Sigmoid colon (tissue), 7 donors: Measurements from ENCODE around the gene KRT74. TPM values are rescaled to one million over a fixed set of nuclear protein-coding genes. Genes with fewer than 3 reads are reported as not detected.
A peak's percentile ranks its signal among the peaks of the same experiment; 100 is the strongest.
"Not testable (repeated sequence)": the region's sequence is repeated elsewhere in the genome, so short reads cannot be mapped to it uniquely, and the experiment has no call there.

ENCODE experiments used
- DNase-seq: peaks from one replicate; pipeline ENCODE4 v3.0.0-alpha.2; 2019
- H3K27ac ChIP-seq, 4 donors: fragments of 200-600 bp; sonication (generic); one replicate each; pipeline ENCODE4 v1.5.1; 2016 to 2019; ENCODE audit warnings: mild to moderate bottlenecking in 1 of 4
- H3K27me3 ChIP-seq, 3 donors: fragments of 200-600 bp; sonication (generic); one replicate each; pipeline ENCODE4 v1.5.1; 2019; ENCODE audit warnings: mild to moderate bottlenecking in 1 of 3
- H3K36me3 ChIP-seq, 4 donors: fragments of 200-600 bp; sonication (generic); one replicate each; pipeline ENCODE4 v1.5.1; 2016 to 2019
- H3K4me1 ChIP-seq, 4 donors: fragments of 200-600 bp; sonication (generic); one replicate each; pipeline ENCODE4 v1.5.1; 2017 to 2019
- H3K4me3 ChIP-seq, 4 donors: fragments of 200-600 bp; sonication (generic); one replicate each; pipeline ENCODE4 v1.5.1; 2017 to 2019; ENCODE audit warnings: mild to moderate bottlenecking in 2 of 4, moderate library complexity in 1 of 4
- H3K9me3 ChIP-seq, 4 donors: fragments of 200-600 bp in 3 of 4; sonication (generic) in 3 of 4; one replicate each; pipeline versions ENCODE4 v1.5.1 to v1.6.1; 2013 to 2019
- EP300 ChIP-seq, 4 donors: sonication (generic); formaldehyde crosslinking; IDR thresholded peaks; one replicate each; pipeline ENCODE4 v1.6.1; 2017; ENCODE audit warnings: antibody characterized with exemption in 4 of 4
- POLR2A ChIP-seq, 2 donors: fragments of 450-650 bp; IDR thresholded peaks; one replicate each; pipeline ENCODE4 v1.6.1; 2016; ENCODE audit warnings: antibody characterized with exemption in 2 of 2, mild to moderate bottlenecking in 2 of 2, moderate library complexity in 2 of 2
- POLR2AphosphoS5 ChIP-seq, 4 donors: sonication (generic); formaldehyde crosslinking; IDR thresholded peaks; one replicate each; pipeline ENCODE4 v1.6.1; 2017; ENCODE audit warnings: antibody characterized with exemption in 4 of 4
- WGBS, 2 donors: extraction: QIAGEN DNeasy Blood & Tissue Kit; methylation state at CpG; one replicate each; pipeline ENCODE4 v1.1.7; 2013; 5-methylcytosine and 5-hydroxymethylcytosine counted together
- intact Hi-C: fragments of 100-400 bp; cut with DNase I; formaldehyde crosslinking; loops from one replicate; pipeline ENCODE4 v1.15.1; 2023
- polyA plus RNA-seq, 3 donors: library from polyadenylated mRNA; stranded (reverse); fragments of 200-250 nt; gene quantifications; one replicate each; pipeline ENCODE4 v1.2.3, GENCODE V29; 2013
- total RNA-seq, 4 donors: library from RNA; depleted of rRNA; stranded (reverse); fragments of >200 nt; gene quantifications; one replicate each; pipeline ENCODE4 v1.1.0, GENCODE V29; 2016
- TF ChIP-seq, protein P1 (sequence below), 4 experiments: fragments of 450-650 bp in 3 of 4; fragments of 200-600 bp in 1 of 4; IDR thresholded peaks; one replicate each; pipeline ENCODE4 v1.5.1; 2016 to 2019; ENCODE audit warnings: antibody characterized with exemption in 4 of 4, mild to moderate bottlenecking in 3 of 4, moderate library complexity in 2 of 4
- donor health status: healthy with polysubstance abuse.
- donor health status: Bipolar disorder and iron deficiency.
- donor health status: healthy.

The KRT74 gene
- total and polyA plus RNA-seq, 7 donors, result not detected

GRCh38 chr12:52600475-52600874, 26.8 kb upstream of the KRT74 start:
- DNase-seq, result no peak
- TF ChIP-seq EP300 (IDR thresholded peaks at IDR 0.05) (no peak), POLR2A (IDR thresholded peaks at IDR 0.05) (no peak), POLR2AphosphoS5 (IDR thresholded peaks at IDR 0.05) (no peak)
- TF ChIP-seq, protein P1, sequence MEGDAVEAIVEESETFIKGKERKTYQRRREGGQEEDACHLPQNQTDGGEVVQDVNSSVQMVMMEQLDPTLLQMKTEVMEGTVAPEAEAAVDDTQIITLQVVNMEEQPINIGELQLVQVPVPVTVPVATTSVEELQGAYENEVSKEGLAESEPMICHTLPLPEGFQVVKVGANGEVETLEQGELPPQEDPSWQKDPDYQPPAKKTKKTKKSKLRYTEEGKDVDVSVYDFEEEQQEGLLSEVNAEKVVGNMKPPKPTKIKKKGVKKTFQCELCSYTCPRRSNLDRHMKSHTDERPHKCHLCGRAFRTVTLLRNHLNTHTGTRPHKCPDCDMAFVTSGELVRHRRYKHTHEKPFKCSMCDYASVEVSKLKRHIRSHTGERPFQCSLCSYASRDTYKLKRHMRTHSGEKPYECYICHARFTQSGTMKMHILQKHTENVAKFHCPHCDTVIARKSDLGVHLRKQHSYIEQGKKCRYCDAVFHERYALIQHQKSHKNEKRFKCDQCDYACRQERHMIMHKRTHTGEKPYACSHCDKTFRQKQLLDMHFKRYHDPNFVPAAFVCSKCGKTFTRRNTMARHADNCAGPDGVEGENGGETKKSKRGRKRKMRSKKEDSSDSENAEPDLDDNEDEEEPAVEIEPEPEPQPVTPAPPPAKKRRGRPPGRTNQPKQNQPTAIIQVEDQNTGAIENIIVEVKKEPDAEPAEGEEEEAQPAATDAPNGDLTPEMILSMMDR (IDR thresholded peaks at IDR 0.05), result no peak

GRCh38 chr12:52600071-52600470, 26.4 kb upstream of the KRT74 start:
- no peaks in the 10 kb centered on the region for H3K4me1 ChIP-seq
- TF ChIP-seq, protein P1 (IDR thresholded peaks at IDR 0.05), result no peak
- TF ChIP-seq POLR2AphosphoS5 (IDR thresholded peaks at IDR 0.05) (no peak), EP300 (IDR thresholded peaks at IDR 0.05) (no peak), POLR2A (IDR thresholded peaks at IDR 0.05) (no peak)
- no peak for DNase-seq
- no peak overlapping the region for H3K4me3 ChIP-seq
- H3K36me3 ChIP-seq, result no peaks in the 10 kb centered on the region
- intact Hi-C loops, result no loop called here
- H3K9me3 ChIP-seq, result no peaks in the 10 kb centered on the region
- 27 to 60% methylated on average over 2 of the region's 2 CpGs for WGBS, 2 donors
- peaks cover 9 to 41% (median 24%) of the 10 kb centered on the region in 3 donors for H3K27me3 ChIP-seq
- H3K27ac ChIP-seq, result no peak overlapping the region

More at GRCh38 chr12:52600475-52600874, 26.8 kb upstream of the KRT74 start:
- H3K27ac ChIP-seq, result no peak overlapping the region
- H3K4me1 ChIP-seq, result no peaks in the 10 kb centered on the region
- H3K4me3 ChIP-seq, result no peak overlapping the region
- H3K36me3 ChIP-seq, result no peaks in the 10 kb centered on the region
- H3K27me3 ChIP-seq, result peaks cover 9 to 41% (median 24%) of the 10 kb centered on the region in 3 donors
- intact Hi-C loops, result no loop called here
- WGBS, 2 donors, result 84 to 88% methylated on average over 12 of the region's 12 CpGs
- H3K9me3 ChIP-seq, result no peaks in the 10 kb centered on the region

GRCh38 chr12:52598966-52599365, 25.3 kb upstream of the KRT74 start:
- intact Hi-C loops, result no loop called here
- WGBS, 2 donors, result 88 to 92% methylated on average over 5 of the region's 5 CpGs
- Histone ChIP-seq H3K27ac (no peak overlapping the region), H3K4me1 (no peaks in the 10 kb centered on the region), H3K27me3 (peaks cover 9 to 41% (median 24%) of the 10 kb centered on the region in 3 donors), H3K9me3 (no peaks in the 10 kb centered on the region), H3K4me3 (no peak overlapping the region), H3K36me3 (no peaks in the 10 kb centered on the region)
- no peak for TF ChIP-seq POLR2AphosphoS5 (IDR thresholded peaks at IDR 0.05)
- TF ChIP-seq, protein P1 (IDR thresholded peaks at IDR 0.05), result no peak
- no peak for TF ChIP-seq EP300 (IDR thresholded peaks at IDR 0.05)
- TF ChIP-seq POLR2A (IDR thresholded peaks at IDR 0.05), result no peak
- no peak for DNase-seq

GRCh38 chr12:52594237-52594636, 20.6 kb upstream of the KRT74 start:
- H3K36me3 ChIP-seq, intact Hi-C loops, H3K4me3 ChIP-seq, H3K4me1 ChIP-seq, H3K27me3 ChIP-seq, H3K27ac ChIP-seq, H3K9me3 ChIP-seq, DNase-seq: not testable (repeated sequence)
- WGBS, 2 donors, result 92% methylated on average over 4 of the region's 4 CpGs

DNA sequence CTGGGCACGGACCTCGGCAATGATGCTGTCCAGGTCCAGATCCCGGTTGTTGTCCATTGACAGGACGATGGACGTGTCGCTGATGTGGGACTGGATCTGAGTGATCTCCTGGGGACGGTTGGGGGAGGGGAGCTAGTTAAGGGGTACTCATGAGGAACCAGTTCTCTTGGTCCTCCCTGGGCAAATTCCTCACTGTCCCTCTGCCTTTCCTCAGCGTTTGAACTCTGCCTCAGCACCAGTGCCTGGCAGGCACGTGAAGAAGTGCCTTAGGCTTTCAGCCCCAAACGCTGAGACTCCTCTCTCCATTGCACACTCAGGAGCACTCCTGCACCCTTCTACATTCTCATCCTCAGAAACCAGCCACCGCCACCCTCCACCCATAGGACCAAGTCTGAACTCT, 17.9 kb upstream of the KRT74 start:
- TF ChIP-seq, protein P1 (IDR thresholded peaks at IDR 0.05), result no peak
- no peak for TF ChIP-seq EP300 (IDR thresholded peaks at IDR 0.05)
- no peak for TF ChIP-seq POLR2A (IDR thresholded peaks at IDR 0.05)
- no peak for TF ChIP-seq POLR2AphosphoS5 (IDR thresholded peaks at IDR 0.05)
- no peak overlapping the region for H3K4me3 ChIP-seq
- no peaks in the 10 kb centered on the region for H3K27me3 ChIP-seq
- intact Hi-C loops, result no loop called here
- H3K27ac ChIP-seq, result no peak overlapping the region
- DNase-seq, result peak; percentile 45
- H3K9me3 ChIP-seq, result no peaks in the 10 kb centered on the region
- WGBS, 2 donors, result 90 to 92% methylated on average over 11 of the region's 11 CpGs
- H3K36me3 ChIP-seq, result no peaks in the 10 kb centered on the region
- no peaks in the 10 kb centered on the region for H3K4me1 ChIP-seq
